GM23338 (cell line): Measurements from ENCODE around the gene REL. TPM values are rescaled to one million over a fixed set of nuclear protein-coding genes. Genes with fewer than 3 reads are reported as not detected.

Experiments
- ATAC-seq: fragments of 200-7000 bp; cut with Tn5 transposase; 3 replicates; pipeline ENCODE4 v1.9.1; 2020
- DNase-seq: peaks from one replicate; pipeline ENCODE4 v3.0.0-alpha.2; 2015; ENCODE audit warnings: low spot score
- H2AFZ ChIP-seq: fragments of 200-600 bp; sonication (generic); 2 replicates; pipeline ENCODE4 v1.8.0; 2016; ENCODE audit warnings: antibody characterized with exemption, mild to moderate bottlenecking, moderate library complexity
- H3F3A ChIP-seq: fragments of 200-600 bp; sonication (generic); replicated peaks from 2 replicates; pipeline ENCODE4 v1.8.0; 2017; ENCODE audit warnings: antibody characterized with exemption, mixed run types, low read depth
- H3K27ac ChIP-seq: fragments of 200-600 bp; sonication (generic); 2 replicates; pipeline ENCODE4 v1.6.1; 2016; ENCODE audit warnings: low read depth
- H3K27me3 ChIP-seq: fragments of 200-600 bp; sonication (generic); 2 replicates; pipeline ENCODE4 v1.8.0; 2016; ENCODE audit warnings: mild to moderate bottlenecking, mixed run types, moderate library complexity; ENCODE audit not compliant: insufficient read depth
- H3K36me3 ChIP-seq: fragments of 200-600 bp; sonication (generic); 2 replicates; pipeline ENCODE4 v1.8.0; 2016; ENCODE audit warnings: mild to moderate bottlenecking; ENCODE audit not compliant: insufficient read depth
- H3K4me1 ChIP-seq: fragments of 200-600 bp; sonication (generic); 2 replicates; pipeline ENCODE4 v1.8.0; 2016; ENCODE audit warnings: mild to moderate bottlenecking, moderate library complexity; ENCODE audit not compliant: insufficient read depth
- H3K4me2 ChIP-seq: fragments of 200-600 bp; sonication (generic); 2 replicates; pipeline ENCODE4 v1.7.1; 2017; ENCODE audit warnings: mixed run types
- H3K4me3 ChIP-seq: fragments of 200-600 bp; sonication (generic); 2 replicates; pipeline ENCODE4 v1.6.1; 2016; ENCODE audit warnings: mixed run types
- H3K79me2 ChIP-seq: fragments of 200-600 bp; sonication (generic); replicated peaks from 2 replicates; pipeline ENCODE4 v1.8.0; 2017; ENCODE audit warnings: mild to moderate bottlenecking; ENCODE audit not compliant: insufficient read depth
- H3K9me2 ChIP-seq: fragments of 200-600 bp; sonication (generic); 2 replicates; pipeline ENCODE4 v1.8.0; 2017; ENCODE audit not compliant: insufficient read depth
- H4K20me1 ChIP-seq: fragments of 200-600 bp; sonication (generic); replicated peaks from 2 replicates; pipeline ENCODE4 v1.8.0; 2017; ENCODE audit warnings: mild to moderate bottlenecking; ENCODE audit not compliant: insufficient read depth
- H3K27ac Mint-ChIP-seq: 2 replicates; pipeline ENCODE4 v1.8.0; 2020; ENCODE audit warnings: inconsistent platforms, mild to moderate bottlenecking, moderate library complexity, mixed read lengths
- H3K27me3 Mint-ChIP-seq: 3 replicates; pipeline ENCODE4 v1.8.0; 2022; ENCODE audit warnings: low read depth, mild to moderate bottlenecking, moderate library complexity, mixed read lengths, inconsistent platforms; ENCODE audit not compliant: insufficient read depth, poor library complexity
- H3K36me3 Mint-ChIP-seq: 3 replicates; pipeline ENCODE4 v1.8.0; 2021; ENCODE audit warnings: low read depth, mild to moderate bottlenecking, inconsistent platforms, moderate library complexity, mixed read lengths
- H3K4me1 Mint-ChIP-seq: 3 replicates; pipeline ENCODE4 v1.8.0; 2020; ENCODE audit warnings: mild to moderate bottlenecking, inconsistent platforms, mixed read lengths
- H3K4me3 Mint-ChIP-seq: 3 replicates; pipeline ENCODE4 v1.8.0; 2021; ENCODE audit warnings: moderate library complexity, mild to moderate bottlenecking, inconsistent platforms, mixed read lengths
- H3K9me3 Mint-ChIP-seq: 3 replicates; pipeline ENCODE4 v1.8.0; 2020; ENCODE audit warnings: moderate library complexity, mild to moderate bottlenecking, inconsistent platforms, mixed read lengths
- EZH2 ChIP-seq: fragments of 200-600 bp; sonication (generic); IDR thresholded peaks from one replicate; pipeline ENCODE4 v1.8.0; 2017; ENCODE audit warnings: antibody characterized with exemption, mild to moderate bottlenecking, low read depth; ENCODE audit not compliant: unreplicated experiment
- EZH2phosphoT487 ChIP-seq: fragments of 200-600 bp; sonication (generic); IDR thresholded peaks from one replicate; pipeline ENCODE4 v1.8.1; 2018; ENCODE audit warnings: antibody characterized with exemption; ENCODE audit not compliant: unreplicated experiment
- JUNB ChIP-seq: IDR thresholded peaks from one replicate; pipeline ENCODE4 v1.6.1; 2016; ENCODE audit warnings: antibody characterized with exemption; ENCODE audit not compliant: unreplicated experiment
- POLR2AphosphoS5 ChIP-seq: IDR thresholded peaks from 2 replicates; pipeline ENCODE4 v1.6.1; 2016; ENCODE audit warnings: antibody characterized with exemption, low read depth
- STAT1 ChIP-seq: IDR thresholded peaks from one replicate; pipeline ENCODE4 v1.6.1; 2016; ENCODE audit warnings: antibody characterized with exemption; ENCODE audit not compliant: unreplicated experiment
- ZNF114 ChIP-seq: fragments of 250-450 bp; sonication (Bioruptor Pico); IDR thresholded peaks from 2 replicates; pipeline ENCODE4 v1.5.0; 2020; ENCODE audit warnings: mild to moderate bottlenecking, moderate library complexity
- polyA plus RNA-seq: library from polyadenylated mRNA; unstranded; fragments of >200 nt; fragmentation: Nextera tagmentation; extraction: Ambion mirVana; gene quantifications from 2 replicates; pipeline ENCODE4 v1.2.1, GENCODE V29; 2016
- total RNA-seq: library from RNA; depleted of rRNA; stranded (reverse); fragments of >200 nt; shearing (Covaris generic); gene quantifications from 2 replicates; pipeline ENCODE4 v1.2.3, GENCODE V29; 2014
- TF ChIP-seq, protein P1 (sequence below): IDR thresholded peaks from 2 replicates; pipeline ENCODE4 v1.6.1; 2016; ENCODE audit warnings: antibody characterized with exemption
- TF ChIP-seq, protein P2 (sequence below): fragments of 250-450 bp; sonication (Bioruptor Pico); IDR thresholded peaks from 2 replicates; pipeline ENCODE4 v1.5.0; 2020; ENCODE audit warnings: mild to moderate bottlenecking, moderate library complexity
- TF ChIP-seq, protein P3 (sequence below), 2 experiments: fragments of 200-600 bp in 1 of 2; sonication (generic) in 1 of 2; conservative IDR thresholded peaks; 2 replicates each; pipeline versions ENCODE4 v1.5.1 to v1.6.1; 2016 to 2017; ENCODE audit warnings: antibody characterized with exemption in 2 of 2, low read depth in 2 of 2, mild to moderate bottlenecking in 2 of 2, moderate library complexity in 1 of 2
- TF ChIP-seq, protein P4 (sequence below): IDR thresholded peaks from one replicate; pipeline ENCODE4 v1.6.1; 2018; ENCODE audit warnings: antibody characterized with exemption; ENCODE audit not compliant: unreplicated experiment

REL gene
- total and polyA plus RNA-seq, 2 experiments from 2014 or later, result 4.1 to 8.0 TPM

DNA sequence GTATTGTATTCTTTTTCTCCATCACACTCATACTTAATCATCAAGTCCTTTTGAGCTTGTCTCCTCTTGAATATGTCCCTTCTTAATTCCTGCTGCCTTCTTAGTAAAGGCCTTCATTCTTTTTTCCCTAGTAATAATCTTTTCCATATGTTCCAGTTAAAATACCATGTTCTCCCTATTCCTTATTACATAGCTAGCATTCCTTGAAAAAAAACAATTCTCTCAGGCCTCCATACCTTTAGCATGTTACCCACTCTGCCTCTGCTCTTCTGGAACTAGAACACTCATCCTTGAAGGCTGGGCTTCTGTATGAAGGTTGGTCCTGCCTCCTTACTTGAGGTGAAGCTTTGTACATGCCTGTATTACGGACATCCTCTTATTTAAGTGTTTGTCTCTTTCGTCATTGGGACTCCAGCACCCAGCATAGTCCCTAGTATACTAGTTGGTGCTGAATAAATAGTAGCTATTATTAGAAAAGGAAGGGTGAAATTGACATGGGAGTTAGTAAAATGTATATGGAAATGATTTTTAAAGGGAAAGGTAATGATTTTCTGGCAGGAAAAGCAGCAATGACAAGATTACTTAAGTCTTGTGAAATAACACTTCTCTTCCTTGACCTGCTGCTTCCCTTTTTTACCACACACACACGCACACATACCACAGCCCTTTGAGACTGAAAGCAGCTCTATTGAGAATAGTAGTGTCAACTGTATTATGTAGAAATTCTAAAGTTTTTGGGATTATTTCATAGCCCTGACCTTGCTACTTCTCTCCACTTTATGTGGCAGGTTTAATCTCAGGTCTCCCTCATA, 45.6 kb downstream of the REL start:
- Histone ChIP-seq H3K27me3 (no peaks in the 10 kb centered on the region), H3K27ac (no peak overlapping the region), H3K79me2 (no peaks in the 10 kb centered on the region), H3F3A (no peaks in the 10 kb centered on the region), H3K36me3 (no peaks in the 10 kb centered on the region), H3K4me2 (0 out of 2 replicates have a peak overlapping the region, but pooled peaks have one; percentile 48), H3K4me1 (peaks cover 16% of the 10 kb centered on the region), H3K4me3 (no peak overlapping the region), H2AFZ (no peak overlapping the region), H4K20me1 (no peaks in the 10 kb centered on the region), H3K9me2 (no peaks in the 10 kb centered on the region)
- Mint-ChIP-seq H3K9me3 (peaks cover 3% of the 10 kb centered on the region; the same call in 1 of the 3 replicates), H3K4me3 (no peak overlapping the region), H3K36me3 (peaks cover 13% of the 10 kb centered on the region; the same call in 2 of the 3 replicates), H3K27ac (no peak overlapping the region), H3K27me3 (no peaks in the 10 kb centered on the region), H3K4me1 (peaks cover 11% of the 10 kb centered on the region)
- DNase-seq (no peak), ATAC-seq (no peak)
- TF ChIP-seq, protein P1, sequence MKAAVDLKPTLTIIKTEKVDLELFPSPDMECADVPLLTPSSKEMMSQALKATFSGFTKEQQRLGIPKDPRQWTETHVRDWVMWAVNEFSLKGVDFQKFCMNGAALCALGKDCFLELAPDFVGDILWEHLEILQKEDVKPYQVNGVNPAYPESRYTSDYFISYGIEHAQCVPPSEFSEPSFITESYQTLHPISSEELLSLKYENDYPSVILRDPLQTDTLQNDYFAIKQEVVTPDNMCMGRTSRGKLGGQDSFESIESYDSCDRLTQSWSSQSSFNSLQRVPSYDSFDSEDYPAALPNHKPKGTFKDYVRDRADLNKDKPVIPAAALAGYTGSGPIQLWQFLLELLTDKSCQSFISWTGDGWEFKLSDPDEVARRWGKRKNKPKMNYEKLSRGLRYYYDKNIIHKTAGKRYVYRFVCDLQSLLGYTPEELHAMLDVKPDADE, result no peak
- no peak for TF ChIP-seq JUNB
- TF ChIP-seq, protein P2, sequence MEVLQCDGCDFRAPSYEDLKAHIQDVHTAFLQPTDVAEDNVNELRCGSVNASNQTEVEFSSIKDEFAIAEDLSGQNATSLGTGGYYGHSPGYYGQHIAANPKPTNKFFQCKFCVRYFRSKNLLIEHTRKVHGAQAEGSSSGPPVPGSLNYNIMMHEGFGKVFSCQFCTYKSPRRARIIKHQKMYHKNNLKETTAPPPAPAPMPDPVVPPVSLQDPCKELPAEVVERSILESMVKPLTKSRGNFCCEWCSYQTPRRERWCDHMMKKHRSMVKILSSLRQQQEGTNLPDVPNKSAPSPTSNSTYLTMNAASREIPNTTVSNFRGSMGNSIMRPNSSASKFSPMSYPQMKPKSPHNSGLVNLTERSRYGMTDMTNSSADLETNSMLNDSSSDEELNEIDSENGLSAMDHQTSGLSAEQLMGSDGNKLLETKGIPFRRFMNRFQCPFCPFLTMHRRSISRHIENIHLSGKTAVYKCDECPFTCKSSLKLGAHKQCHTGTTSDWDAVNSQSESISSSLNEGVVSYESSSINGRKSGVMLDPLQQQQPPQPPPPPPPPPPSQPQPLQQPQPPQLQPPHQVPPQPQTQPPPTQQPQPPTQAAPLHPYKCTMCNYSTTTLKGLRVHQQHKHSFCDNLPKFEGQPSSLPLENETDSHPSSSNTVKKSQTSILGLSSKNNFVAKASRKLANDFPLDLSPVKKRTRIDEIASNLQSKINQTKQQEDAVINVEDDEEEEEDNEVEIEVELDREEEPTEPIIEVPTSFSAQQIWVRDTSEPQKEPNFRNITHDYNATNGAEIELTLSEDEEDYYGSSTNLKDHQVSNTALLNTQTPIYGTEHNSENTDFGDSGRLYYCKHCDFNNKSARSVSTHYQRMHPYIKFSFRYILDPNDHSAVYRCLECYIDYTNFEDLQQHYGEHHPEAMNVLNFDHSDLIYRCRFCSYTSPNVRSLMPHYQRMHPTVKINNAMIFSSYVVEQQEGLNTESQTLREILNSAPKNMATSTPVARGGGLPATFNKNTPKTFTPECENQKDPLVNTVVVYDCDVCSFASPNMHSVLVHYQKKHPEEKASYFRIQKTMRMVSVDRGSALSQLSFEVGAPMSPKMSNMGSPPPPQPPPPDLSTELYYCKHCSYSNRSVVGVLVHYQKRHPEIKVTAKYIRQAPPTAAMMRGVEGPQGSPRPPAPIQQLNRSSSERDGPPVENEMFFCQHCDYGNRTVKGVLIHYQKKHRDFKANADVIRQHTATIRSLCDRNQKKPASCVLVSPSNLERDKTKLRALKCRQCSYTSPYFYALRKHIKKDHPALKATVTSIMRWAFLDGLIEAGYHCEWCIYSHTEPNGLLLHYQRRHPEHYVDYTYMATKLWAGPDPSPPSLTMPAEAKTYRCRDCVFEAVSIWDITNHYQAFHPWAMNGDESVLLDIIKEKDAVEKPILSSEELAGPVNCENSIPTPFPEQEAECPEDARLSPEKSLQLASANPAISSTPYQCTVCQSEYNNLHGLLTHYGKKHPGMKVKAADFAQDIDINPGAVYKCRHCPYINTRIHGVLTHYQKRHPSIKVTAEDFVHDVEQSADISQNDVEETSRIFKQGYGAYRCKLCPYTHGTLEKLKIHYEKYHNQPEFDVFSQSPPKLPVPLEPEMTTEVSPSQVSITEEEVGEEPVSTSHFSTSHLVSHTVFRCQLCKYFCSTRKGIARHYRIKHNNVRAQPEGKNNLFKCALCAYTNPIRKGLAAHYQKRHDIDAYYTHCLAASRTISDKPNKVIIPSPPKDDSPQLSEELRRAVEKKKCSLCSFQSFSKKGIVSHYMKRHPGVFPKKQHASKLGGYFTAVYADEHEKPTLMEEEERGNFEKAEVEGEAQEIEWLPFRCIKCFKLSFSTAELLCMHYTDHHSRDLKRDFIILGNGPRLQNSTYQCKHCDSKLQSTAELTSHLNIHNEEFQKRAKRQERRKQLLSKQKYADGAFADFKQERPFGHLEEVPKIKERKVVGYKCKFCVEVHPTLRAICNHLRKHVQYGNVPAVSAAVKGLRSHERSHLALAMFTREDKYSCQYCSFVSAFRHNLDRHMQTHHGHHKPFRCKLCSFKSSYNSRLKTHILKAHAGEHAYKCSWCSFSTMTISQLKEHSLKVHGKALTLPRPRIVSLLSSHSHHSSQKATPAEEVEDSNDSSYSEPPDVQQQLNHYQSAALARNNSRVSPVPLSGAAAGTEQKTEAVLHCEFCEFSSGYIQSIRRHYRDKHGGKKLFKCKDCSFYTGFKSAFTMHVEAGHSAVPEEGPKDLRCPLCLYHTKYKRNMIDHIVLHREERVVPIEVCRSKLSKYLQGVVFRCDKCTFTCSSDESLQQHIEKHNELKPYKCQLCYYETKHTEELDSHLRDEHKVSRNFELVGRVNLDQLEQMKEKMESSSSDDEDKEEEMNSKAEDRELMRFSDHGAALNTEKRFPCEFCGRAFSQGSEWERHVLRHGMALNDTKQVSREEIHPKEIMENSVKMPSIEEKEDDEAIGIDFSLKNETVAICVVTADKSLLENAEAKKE (CRISPR knock-in tag), result no peak
- TF ChIP-seq POLR2AphosphoS5, result no peak
- TF ChIP-seq EZH2, result no peak
- no peak for TF ChIP-seq ZNF114
- no peak for TF ChIP-seq STAT1
- TF ChIP-seq, protein P3, sequence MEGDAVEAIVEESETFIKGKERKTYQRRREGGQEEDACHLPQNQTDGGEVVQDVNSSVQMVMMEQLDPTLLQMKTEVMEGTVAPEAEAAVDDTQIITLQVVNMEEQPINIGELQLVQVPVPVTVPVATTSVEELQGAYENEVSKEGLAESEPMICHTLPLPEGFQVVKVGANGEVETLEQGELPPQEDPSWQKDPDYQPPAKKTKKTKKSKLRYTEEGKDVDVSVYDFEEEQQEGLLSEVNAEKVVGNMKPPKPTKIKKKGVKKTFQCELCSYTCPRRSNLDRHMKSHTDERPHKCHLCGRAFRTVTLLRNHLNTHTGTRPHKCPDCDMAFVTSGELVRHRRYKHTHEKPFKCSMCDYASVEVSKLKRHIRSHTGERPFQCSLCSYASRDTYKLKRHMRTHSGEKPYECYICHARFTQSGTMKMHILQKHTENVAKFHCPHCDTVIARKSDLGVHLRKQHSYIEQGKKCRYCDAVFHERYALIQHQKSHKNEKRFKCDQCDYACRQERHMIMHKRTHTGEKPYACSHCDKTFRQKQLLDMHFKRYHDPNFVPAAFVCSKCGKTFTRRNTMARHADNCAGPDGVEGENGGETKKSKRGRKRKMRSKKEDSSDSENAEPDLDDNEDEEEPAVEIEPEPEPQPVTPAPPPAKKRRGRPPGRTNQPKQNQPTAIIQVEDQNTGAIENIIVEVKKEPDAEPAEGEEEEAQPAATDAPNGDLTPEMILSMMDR (conservative IDR thresholded peaks at IDR 0.05; ENCODE audit: low read depth in 2 of 2), result no peak
- TF ChIP-seq EZH2phosphoT487, result no peak
- TF ChIP-seq, protein P4, sequence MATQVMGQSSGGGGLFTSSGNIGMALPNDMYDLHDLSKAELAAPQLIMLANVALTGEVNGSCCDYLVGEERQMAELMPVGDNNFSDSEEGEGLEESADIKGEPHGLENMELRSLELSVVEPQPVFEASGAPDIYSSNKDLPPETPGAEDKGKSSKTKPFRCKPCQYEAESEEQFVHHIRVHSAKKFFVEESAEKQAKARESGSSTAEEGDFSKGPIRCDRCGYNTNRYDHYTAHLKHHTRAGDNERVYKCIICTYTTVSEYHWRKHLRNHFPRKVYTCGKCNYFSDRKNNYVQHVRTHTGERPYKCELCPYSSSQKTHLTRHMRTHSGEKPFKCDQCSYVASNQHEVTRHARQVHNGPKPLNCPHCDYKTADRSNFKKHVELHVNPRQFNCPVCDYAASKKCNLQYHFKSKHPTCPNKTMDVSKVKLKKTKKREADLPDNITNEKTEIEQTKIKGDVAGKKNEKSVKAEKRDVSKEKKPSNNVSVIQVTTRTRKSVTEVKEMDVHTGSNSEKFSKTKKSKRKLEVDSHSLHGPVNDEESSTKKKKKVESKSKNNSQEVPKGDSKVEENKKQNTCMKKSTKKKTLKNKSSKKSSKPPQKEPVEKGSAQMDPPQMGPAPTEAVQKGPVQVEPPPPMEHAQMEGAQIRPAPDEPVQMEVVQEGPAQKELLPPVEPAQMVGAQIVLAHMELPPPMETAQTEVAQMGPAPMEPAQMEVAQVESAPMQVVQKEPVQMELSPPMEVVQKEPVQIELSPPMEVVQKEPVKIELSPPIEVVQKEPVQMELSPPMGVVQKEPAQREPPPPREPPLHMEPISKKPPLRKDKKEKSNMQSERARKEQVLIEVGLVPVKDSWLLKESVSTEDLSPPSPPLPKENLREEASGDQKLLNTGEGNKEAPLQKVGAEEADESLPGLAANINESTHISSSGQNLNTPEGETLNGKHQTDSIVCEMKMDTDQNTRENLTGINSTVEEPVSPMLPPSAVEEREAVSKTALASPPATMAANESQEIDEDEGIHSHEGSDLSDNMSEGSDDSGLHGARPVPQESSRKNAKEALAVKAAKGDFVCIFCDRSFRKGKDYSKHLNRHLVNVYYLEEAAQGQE, result no peak
